Fibroblast of the aortic adventitia (primary cell): ENCODE results near the gene SP140L. TPM values are rescaled to one million over a fixed set of nuclear protein-coding genes. Genes with fewer than 3 reads are reported as not detected.
A peak's percentile ranks its signal among the peaks of the same experiment; 100 is the strongest.

ENCODE experiments used
- DNase-seq: peaks from one replicate; pipeline ENCODE4 v3.0.0-alpha.2; 2010; ENCODE audit warnings: low read depth
- H3K4me3 ChIP-seq: 2 replicates; pipeline ENCODE4 v1.5.1; 2011; ENCODE audit warnings: low read depth, mild to moderate bottlenecking, control low read depth, low read length, moderate library complexity
- total RNA-seq: library from RNA; depleted of rRNA; stranded (reverse); fragments of >200 nt; gene quantifications from 2 replicates; pipeline ENCODE4 v1.2.3, GENCODE V29; 2012; ENCODE audit warnings: low replicate concordance
- TF ChIP-seq, protein P1 (sequence below): IDR thresholded peaks from 2 replicates; pipeline ENCODE4 v1.5.1; 2011; ENCODE audit warnings: mild to moderate bottlenecking, low read length, control low read depth, inconsistent platforms; ENCODE audit not compliant: insufficient read depth

Gene SP140L
- total RNA-seq, 1 donor, result 16.0 TPM

DNA sequence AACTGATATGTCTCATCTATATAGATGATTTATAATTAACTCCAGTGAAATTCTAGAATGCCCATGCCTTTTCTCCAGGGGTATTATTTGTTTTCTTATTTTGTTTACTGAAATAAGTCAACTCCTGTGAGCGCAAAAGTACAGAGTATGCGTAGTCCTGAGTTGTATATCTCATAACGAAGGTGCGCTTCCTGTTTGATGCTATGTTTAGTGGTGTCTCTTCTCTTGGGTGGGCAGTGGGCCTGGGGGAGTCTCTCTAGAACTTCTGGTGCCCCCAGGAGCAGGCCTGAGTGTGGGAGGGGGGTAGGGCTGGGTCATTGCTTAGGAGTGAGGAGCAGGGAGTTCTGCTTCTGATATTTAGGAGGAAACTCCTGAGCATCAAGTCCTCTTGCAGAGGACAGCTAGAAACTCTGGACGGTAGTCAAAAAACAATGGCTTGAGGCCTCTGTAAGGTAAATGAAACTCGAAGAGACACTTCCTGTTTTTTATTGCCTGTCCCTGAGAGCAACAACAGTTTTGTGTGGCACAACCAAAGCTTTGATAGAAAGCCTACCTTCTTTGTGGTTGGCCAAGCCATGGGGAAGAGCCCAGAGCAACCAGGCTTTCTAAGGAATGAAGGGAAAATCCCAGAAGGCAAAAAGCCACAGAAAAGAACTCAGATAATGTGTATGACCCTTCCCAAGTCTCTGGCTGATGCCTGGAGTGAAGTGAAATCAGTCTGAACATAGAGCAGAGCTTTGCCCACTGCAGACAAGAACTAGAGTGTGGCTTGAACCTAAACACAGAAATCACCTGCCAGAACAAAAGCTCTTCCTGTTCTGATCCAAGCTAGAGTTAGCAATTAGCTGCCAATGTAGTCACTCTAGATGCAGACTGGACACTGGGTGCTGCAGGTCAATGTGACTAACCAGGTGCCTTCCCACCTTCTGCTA is 8.5 kb upstream of the SP140L start:
- TF ChIP-seq, protein P1, sequence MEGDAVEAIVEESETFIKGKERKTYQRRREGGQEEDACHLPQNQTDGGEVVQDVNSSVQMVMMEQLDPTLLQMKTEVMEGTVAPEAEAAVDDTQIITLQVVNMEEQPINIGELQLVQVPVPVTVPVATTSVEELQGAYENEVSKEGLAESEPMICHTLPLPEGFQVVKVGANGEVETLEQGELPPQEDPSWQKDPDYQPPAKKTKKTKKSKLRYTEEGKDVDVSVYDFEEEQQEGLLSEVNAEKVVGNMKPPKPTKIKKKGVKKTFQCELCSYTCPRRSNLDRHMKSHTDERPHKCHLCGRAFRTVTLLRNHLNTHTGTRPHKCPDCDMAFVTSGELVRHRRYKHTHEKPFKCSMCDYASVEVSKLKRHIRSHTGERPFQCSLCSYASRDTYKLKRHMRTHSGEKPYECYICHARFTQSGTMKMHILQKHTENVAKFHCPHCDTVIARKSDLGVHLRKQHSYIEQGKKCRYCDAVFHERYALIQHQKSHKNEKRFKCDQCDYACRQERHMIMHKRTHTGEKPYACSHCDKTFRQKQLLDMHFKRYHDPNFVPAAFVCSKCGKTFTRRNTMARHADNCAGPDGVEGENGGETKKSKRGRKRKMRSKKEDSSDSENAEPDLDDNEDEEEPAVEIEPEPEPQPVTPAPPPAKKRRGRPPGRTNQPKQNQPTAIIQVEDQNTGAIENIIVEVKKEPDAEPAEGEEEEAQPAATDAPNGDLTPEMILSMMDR, result no peak
- H3K4me3 ChIP-seq, result no peak overlapping the region
- no peak for DNase-seq

DNA sequence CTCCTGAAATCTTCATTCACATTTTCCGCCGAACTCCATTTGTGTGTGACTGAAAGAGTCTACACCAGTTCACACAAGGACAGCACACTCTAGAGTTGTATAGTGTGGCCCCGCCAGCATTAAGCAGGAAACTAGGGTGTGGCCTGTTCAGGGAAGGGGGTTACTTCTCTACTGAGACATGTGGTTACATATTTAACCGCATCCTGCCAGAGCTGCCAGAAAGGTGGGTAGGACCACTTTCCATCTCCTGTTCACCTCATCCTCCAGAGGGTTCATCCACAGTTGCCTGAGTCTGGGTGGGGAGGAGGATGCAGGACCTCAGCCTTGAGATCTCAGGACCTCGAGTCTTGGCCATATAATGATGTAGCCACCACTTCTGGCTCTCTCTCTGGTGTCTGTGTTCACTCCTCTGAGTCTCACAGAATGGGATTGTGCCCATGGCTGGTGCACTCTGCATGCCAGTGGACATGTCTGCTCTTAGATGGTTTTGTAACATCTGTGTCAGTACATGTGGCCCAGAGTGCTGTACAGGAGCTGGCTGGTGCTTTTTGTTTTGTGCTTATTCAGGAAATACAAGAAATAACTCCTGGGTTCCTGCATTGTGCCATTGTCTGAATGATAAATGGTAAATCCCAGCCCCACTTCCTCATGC is 7.7 kb upstream of the SP140L start:
- no peak for DNase-seq
- TF ChIP-seq, protein P1, result no peak

DNA sequence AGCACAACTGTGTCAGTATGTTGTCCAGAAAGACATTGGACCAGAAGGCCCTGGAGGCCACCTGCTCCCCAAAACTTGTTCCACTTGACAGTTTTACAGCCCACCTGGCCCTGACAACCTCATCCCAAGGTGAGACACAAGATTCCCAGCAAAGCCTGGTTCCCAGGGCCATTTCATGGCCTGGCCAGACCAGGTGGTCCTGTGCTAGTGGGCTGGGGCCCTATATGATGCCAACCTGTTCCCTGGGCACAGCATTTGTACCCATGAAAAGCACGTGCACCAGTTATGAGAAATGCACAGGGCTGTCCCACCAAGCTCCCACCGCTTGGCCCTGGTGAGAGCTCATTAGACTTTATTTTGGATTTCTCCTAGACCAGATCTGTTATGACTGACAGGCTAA is 6.0 kb upstream of the SP140L start:
- no peak overlapping the region for H3K4me3 ChIP-seq
- DNase-seq, result no peak

More for the DNA sequence above, 7.7 kb upstream of the SP140L start:
- no peak overlapping the region for H3K4me3 ChIP-seq

DNA sequence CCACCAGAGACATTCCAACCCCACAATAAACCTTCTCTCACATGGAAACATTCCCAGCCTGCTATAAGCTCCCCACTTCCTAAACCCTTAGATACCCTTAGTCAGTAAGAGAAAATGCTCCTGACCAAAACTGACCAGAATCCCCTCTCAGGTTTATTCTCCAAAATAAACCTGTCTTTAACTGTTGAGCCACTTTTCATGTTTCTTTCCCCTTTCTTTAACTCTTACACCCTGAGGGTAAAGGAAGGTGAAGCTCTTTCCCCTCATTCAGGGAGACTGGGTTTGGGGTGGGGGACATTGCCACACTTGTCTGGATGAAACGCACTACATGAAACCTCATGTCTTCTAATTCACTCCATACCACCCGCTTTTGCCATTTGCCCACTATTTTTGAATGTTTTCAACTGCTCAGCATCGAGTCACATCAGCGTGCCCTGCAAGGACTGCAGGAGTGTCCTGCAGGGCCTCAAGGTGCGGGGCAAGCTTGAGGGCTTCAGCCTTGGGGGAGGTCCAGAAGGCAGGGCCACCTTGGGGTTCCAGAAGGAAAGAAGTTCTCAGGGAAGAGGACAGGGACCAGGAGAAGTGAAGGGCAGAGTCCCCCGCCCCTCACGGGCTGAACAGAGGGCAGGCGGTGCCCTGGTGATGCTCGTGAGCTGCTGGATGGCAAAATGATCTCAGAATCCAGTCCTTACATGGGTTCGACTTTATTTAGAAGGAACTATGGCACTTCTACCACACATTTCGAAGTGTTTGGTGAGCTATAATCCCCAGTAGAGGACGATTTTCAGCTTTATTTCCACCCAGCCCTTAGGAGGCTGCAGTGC is 4.2 kb upstream of the SP140L start:
- TF ChIP-seq, protein P1, result no peak
- DNase-seq, result no peak
- H3K4me3 ChIP-seq, result no peak overlapping the region

More for the DNA sequence above, 6.0 kb upstream of the SP140L start:
- TF ChIP-seq, protein P1, result no peak

DNA sequence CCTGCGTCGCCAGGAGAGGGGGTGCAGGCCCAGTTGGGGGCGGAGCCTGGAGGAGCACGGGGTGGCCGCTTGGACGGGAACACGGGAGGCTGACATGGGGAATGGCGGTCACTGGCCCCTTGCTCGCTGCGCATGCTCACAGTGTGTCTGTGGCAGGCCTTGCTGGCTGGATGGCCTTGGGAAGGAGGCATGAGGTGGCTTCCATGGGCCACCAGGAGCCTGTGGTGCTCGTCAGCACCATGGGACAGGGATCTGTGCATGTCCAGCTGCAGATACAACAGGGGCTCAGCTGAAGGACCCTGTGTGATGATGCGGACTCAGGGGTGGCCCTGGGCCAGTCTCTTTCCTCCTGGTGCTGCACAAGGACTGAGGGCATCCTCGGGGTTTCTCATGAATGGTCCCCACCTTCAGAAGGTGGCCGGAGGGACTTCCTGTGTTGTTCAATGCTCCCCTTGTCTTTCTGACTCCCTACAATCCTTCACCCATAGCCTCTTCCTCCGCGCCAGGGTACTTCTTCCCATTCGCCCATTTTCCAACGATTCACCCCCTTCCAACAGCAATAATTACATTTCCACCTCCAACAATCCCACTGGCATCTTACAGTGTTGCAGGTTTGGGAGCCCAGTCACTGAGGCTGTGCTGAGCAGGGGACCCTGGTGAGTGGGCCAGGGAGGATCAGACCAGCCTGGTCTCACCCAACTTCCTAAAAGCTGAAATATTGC is 3.4 kb upstream of the SP140L start:
- DNase-seq, result no peak
- TF ChIP-seq, protein P1, result peak; percentile 28
- no peak overlapping the region for H3K4me3 ChIP-seq

DNA sequence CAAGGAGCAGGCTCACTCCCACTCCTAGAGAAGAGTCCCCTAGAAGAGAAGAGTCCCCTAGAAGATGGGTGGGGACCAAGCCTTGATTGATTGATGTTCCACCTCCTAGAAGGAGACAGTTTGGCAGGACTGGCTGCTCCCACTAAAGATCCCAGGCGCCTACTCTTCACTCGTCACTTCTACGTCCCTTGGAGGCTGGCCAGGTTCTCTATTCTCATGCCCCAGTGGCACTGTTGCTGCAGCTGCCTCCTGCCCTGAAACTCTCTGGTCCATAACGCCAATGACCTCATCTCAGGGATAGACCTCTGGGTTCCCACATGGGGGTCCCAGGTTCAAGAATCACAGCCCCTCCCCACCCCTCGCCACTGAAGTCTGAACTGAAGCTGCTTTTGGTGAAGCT is 2.5 kb upstream of the SP140L start:
- TF ChIP-seq, protein P1, result no peak
- no peak for DNase-seq
- no peak overlapping the region for H3K4me3 ChIP-seq
